GM18505 (cell line): ENCODE results near the gene PISD.

ENCODE experiments used
- ATAC-seq: cut with Tn5 transposase; IDR thresholded peaks from one replicate; pipeline ENCODE4 v1.9.1; 2021; ENCODE audit not compliant: unreplicated experiment
- POLR2A ChIP-seq: IDR thresholded peaks from 4 replicates; pipeline ENCODE4 v1.6.1; 2011; ENCODE audit warnings: borderline replicate concordance; ENCODE audit not compliant: insufficient read depth, insufficient read length; ENCODE audit errors: extremely low read depth

Gene PISD

DNA sequence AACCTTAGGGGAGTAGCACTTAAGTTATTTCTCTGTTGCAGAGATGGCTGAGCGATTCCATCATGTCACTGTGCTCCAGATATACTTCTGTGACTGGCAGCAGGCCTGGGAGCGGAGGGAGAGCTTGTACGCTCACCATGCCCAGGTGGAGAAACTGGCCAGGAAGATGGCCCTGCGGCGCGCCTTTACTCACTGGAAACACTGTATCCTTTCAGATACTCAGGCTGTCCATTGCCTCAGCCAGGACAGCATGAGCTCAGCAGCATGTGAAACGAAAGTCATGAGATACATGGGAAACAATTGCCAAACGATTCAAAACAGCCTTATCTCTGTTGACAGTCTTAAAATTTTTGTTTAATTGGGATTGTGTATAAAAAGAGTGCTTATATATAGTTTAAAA is 86.8 kb downstream of the PISD start:
- ATAC-seq: no peak
- TF ChIP-seq POLR2A: no peak

DNA sequence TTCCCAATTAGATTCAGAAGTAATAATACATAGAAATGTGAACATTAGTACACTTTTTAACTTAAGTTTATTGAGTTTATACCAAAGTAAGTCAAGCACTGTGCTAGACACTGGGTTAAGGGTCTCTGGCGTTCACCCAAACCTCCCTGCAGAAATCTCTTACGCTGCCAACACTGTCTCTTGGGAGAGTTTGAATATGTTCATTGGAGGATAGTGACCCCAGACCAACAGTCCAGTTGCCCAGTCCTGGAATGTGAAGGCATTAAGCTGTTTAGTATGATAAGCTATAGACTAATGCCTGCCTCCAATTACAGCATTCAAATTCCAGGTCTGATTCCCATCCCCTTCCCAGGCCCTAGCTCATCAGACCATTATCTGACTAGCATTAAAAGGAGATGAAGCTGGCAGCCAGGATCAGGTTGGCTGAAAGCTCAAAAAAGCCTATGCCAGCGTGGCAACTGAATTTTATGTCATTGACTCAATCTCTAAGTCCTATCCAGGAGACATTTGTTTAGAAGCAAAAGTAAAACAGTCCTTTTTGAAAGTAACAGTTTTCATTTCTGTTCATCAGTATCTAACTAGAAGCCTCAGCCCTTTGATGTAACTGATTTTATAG is 87.9 kb downstream of the PISD start:
- no peak for ATAC-seq
- no peak for TF ChIP-seq POLR2A

DNA sequence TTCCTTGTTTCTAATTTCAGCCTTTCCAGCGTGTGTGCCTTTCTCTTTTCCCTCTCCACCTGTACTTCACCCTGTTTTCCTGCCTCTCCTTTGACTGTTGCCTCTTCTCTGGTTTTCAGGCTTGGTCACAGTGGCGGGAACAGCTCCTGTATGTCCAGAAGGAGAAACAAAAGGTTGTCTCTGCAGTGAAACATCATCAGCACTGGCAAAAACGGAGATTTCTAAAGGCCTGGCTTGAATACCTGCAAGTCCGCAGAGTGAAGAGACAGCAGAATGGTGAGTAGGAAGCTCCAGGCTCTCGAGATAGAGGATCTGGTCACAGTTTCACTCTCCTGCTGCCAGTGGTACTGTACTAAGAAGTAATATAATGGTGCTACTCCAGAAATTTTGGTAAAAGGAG is 89.1 kb downstream of the PISD start:
- no peak for TF ChIP-seq POLR2A
- ATAC-seq: no peak

DNA sequence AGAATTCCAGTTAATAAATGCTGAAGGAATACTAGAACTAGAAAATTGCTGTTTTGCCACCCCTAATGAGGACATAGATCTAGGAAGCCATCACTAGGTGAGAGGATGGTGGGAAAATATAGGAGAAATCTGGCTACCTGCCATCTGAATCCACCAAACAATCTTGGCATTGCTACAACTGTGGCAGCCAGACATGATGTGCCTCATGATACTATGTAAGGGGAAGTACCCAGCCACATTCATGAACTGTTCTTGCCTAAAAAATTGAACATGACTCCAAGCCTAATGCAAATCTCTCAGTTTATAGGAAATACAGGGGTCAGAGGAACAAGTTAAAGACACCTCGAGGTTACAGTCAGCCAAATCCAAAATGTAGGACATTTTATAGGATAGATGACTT is 92.9 kb downstream of the PISD start:
- no peak for TF ChIP-seq POLR2A
- ATAC-seq: no peak
